Measurements from ENCODE around the gene RAB3IP. TPM values are rescaled to one million over a fixed set of nuclear protein-coding genes. Genes with fewer than 3 reads are reported as not detected.
"Not testable (repeated sequence)": the region's sequence is repeated elsewhere in the genome, so short reads cannot be mapped to it uniquely, and the experiment has no call there.

The RAB3IP gene
- total RNA-seq, 4 donors from 2014 or later = 5.7 to 38.2 (median 12.7) TPM

GRCh38 chr12:69846976-69847375 is 108.3 kb downstream of the RAB3IP start:
- Histone ChIP-seq H3K27ac (no peak overlapping the region), H3K27me3 (no peaks in the 10 kb centered on the region), H3K36me3 (no peaks in the 10 kb centered on the region), H3K9me3 (no peaks in the 10 kb centered on the region), H3K4me1 (no peaks in the 10 kb centered on the region), H3K4me3 (no peak overlapping the region)
- ATAC-seq = no peak
- TF ChIP-seq CTCF (IDR thresholded peaks at IDR 0.05) (no peak), EP300 (IDR thresholded peaks at IDR 0.05) (no peak), POLR2AphosphoS5 (IDR thresholded peaks at IDR 0.05) (no peak), POLR2A (IDR thresholded peaks at IDR 0.05) (no peak)

DNA sequence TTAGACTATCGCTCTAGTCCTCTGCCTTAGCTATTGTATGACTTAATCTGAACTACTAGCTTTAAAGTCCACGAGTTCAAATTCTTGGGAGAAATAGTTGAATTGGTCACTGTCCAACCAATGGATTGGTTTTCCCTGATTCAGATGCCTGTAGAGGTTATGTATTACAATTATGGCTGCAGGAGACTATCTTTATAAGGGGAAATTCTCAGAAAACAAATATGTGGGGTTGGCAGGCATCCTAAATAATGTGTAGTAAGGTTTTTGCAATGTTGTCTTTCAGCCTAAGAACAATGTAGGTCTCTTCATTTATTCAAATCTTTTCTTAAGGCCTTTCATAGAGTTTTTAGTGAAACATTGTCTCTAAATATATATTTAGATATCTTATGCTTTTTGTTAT is 113.3 kb downstream of the RAB3IP start:
- no peaks in the 10 kb centered on the region for H3K27me3 ChIP-seq
- H3K4me3 ChIP-seq = no peak overlapping the region
- ATAC-seq = no peak
- H3K27ac ChIP-seq = no peak overlapping the region
- TF ChIP-seq EP300 (IDR thresholded peaks at IDR 0.05) (no peak), POLR2A (IDR thresholded peaks at IDR 0.05) (no peak), POLR2AphosphoS5 (IDR thresholded peaks at IDR 0.05) (no peak), CTCF (IDR thresholded peaks at IDR 0.05) (no peak)
- 93 to 94% methylated on average over 2 of the region's 2 CpGs for WGBS, 2 donors (ENCODE audit: low coverage in 1 of 2)
- H3K4me1 ChIP-seq = no peaks in the 10 kb centered on the region
- no peaks in the 10 kb centered on the region for H3K36me3 ChIP-seq
- no peaks in the 10 kb centered on the region for H3K9me3 ChIP-seq

GRCh38 chr12:69853176-69853961 is 114.7 kb downstream of the RAB3IP start:
- not testable (repeated sequence) for H3K9me3 ChIP-seq, H3K4me1 ChIP-seq, H3K27ac ChIP-seq, H3K36me3 ChIP-seq, H3K27me3 ChIP-seq, ATAC-seq, H3K4me3 ChIP-seq
- no CpG with 5 or more reads among the region's 61 CpGs for WGBS, 2 donors (ENCODE audit: low coverage in 1 of 2)

- TF ChIP-seq POLR2A (IDR thresholded peaks at IDR 0.05) (no peak), CTCF (IDR thresholded peaks at IDR 0.05) (no peak), EP300 (IDR thresholded peaks at IDR 0.05) (no peak), POLR2AphosphoS5 (IDR thresholded peaks at IDR 0.05) (no peak)
- WGBS, 2 donors (ENCODE audit: low coverage in 1 of 2) = 88 to 93% methylated on average over 3 to 4 of the region's 4 CpGs
Measured at GRCh38 chr12:69866698-69867097, 128.0 kb downstream of the RAB3IP start.

GRCh38 chr12:69868695-69869094 is 130.0 kb downstream of the RAB3IP start:
- 84 to 93% methylated on average over 4 to 9 of the region's 9 CpGs for WGBS, 2 donors (ENCODE audit: low coverage in 1 of 2)
- Histone ChIP-seq H3K4me3 (no peak overlapping the region), H3K27me3 (no peaks in the 10 kb centered on the region), H3K27ac (no peak overlapping the region), H3K36me3 (no peaks in the 10 kb centered on the region), H3K9me3 (no peaks in the 10 kb centered on the region), H3K4me1 (no peaks in the 10 kb centered on the region)
- TF ChIP-seq CTCF (IDR thresholded peaks at IDR 0.05) = no peak
- no peak for TF ChIP-seq EP300 (IDR thresholded peaks at IDR 0.05)
- no peak for TF ChIP-seq POLR2A (IDR thresholded peaks at IDR 0.05)
- TF ChIP-seq POLR2AphosphoS5 (IDR thresholded peaks at IDR 0.05) = no peak
- no peak for ATAC-seq

More at GRCh38 chr12:69866698-69867097, 128.0 kb downstream of the RAB3IP start:
- Histone ChIP-seq H3K27ac (no peak overlapping the region), H3K36me3 (no peaks in the 10 kb centered on the region), H3K4me1 (no peaks in the 10 kb centered on the region), H3K9me3 (no peaks in the 10 kb centered on the region), H3K4me3 (no peak overlapping the region), H3K27me3 (no peaks in the 10 kb centered on the region)
- no peak for ATAC-seq
